A673 (cell line): ENCODE results near the gene NCOA6. TPM values are rescaled to one million over a fixed set of nuclear protein-coding genes. Genes with fewer than 3 reads are reported as not detected.

ENCODE experiments used
- Bru-seq: library from RNA; stranded (reverse); fragments of 400-500 nt; gene quantifications from one replicate; lab custom pipeline; 2021; lab: Mats Ljungman, UMichigan
- BruChase-seq, 2 experiments: library from RNA; stranded (reverse); fragments of 400-500 nt; gene quantifications; one replicate each; lab custom pipeline; 2021; lab: Mats Ljungman, UMichigan
- BruUV-seq: library from RNA; stranded (reverse); fragments of 400-500 nt; replicated peaks from 2 replicates; lab custom pipeline; 2021; lab: Mats Ljungman, UMichigan
- CTCF ChIA-PET: fragments of 300-600 bp; sonication (Branson Sonifier 250); formaldehyde crosslinking; loops from one replicate; lab custom pipeline; 2022; ENCODE audit warnings: antibody characterized with exemption; lab: Charles Lee
- POLR2A ChIA-PET: fragments of 300-600 bp; sonication (Branson Sonifier 250); formaldehyde crosslinking; loops from one replicate; lab custom pipeline; 2022; ENCODE audit warnings: antibody characterized with exemption; ENCODE audit not compliant: low non-redundant PET; lab: Charles Lee
- DNase-seq: peaks from one replicate; pipeline ENCODE4 v3.0.0-alpha.2; 2015; ENCODE audit warnings: low spot score
- H3K27ac ChIP-seq: fragments of 200-600 bp; sonication (generic); 2 replicates; pipeline ENCODE4 v1.5.1; 2016; ENCODE audit warnings: mixed run types, low read depth, mild to moderate bottlenecking, mixed read lengths, antibody characterized with exemption, low read length; ENCODE audit not compliant: poor library complexity, severe bottlenecking
- H3K27me3 ChIP-seq: fragments of 200-600 bp; sonication (generic); replicated peaks from 2 replicates; pipeline ENCODE4 v1.6.1; 2017; ENCODE audit warnings: mixed run types, low read depth, mild to moderate bottlenecking, mixed read lengths, antibody characterized with exemption, low read length; ENCODE audit not compliant: insufficient read depth, poor library complexity
- H3K36me3 ChIP-seq: fragments of 200-600 bp; sonication (generic); 2 replicates; pipeline ENCODE4 v1.6.1; 2016; ENCODE audit warnings: mixed run types, mild to moderate bottlenecking, mixed read lengths, antibody characterized with exemption, low read length; ENCODE audit not compliant: insufficient read depth, poor library complexity, severe bottlenecking
- H3K4me1 ChIP-seq: fragments of 200-600 bp; sonication (generic); 2 replicates; pipeline ENCODE4 v1.6.1; 2017; ENCODE audit warnings: mixed run types, mild to moderate bottlenecking, mixed read lengths, antibody characterized with exemption, low read length; ENCODE audit not compliant: insufficient read depth, poor library complexity, severe bottlenecking
- H3K4me3 ChIP-seq: fragments of 200-600 bp; sonication (generic); 2 replicates; pipeline ENCODE4 v1.5.1; 2016; ENCODE audit warnings: low read depth, mixed run types, mild to moderate bottlenecking, mixed read lengths, low read length; ENCODE audit not compliant: poor library complexity, severe bottlenecking
- H3K9me3 ChIP-seq: fragments of 200-600 bp; sonication (generic); 2 replicates; pipeline ENCODE4 v1.6.1; 2016; ENCODE audit warnings: mixed run types, low read depth, mild to moderate bottlenecking, mixed read lengths, antibody characterized with exemption, low read length; ENCODE audit not compliant: poor library complexity, severe bottlenecking
- EZH2 ChIP-seq: fragments of 200-600 bp; sonication (generic); IDR thresholded peaks from 2 replicates; pipeline ENCODE4 v1.6.1; 2017; ENCODE audit warnings: borderline replicate concordance, low read depth, mild to moderate bottlenecking, mixed read lengths, antibody characterized with exemption, low read length; ENCODE audit not compliant: poor library complexity, severe bottlenecking
- intact Hi-C: fragments of 100-400 bp; cut with micrococcal nuclease; formaldehyde crosslinking; loops from one replicate; pipeline ENCODE4 v1.10.0; 2022; ENCODE audit not compliant: unreplicated experiment
- long read RNA-seq: library from polyadenylated mRNA; stranded (forward); transcript quantifications from one replicate; pipeline ENCODE4 v2.0.0, GENCODE V29; 2022
- total RNA-seq: library from RNA; stranded (reverse); gene quantifications from 2 replicates; pipeline ENCODE4 v1.2.3, GENCODE V29; 2021
- TF ChIP-seq, protein P1 (sequence below): fragments of 300-800, 200-600 bp; sonication (generic); conservative IDR thresholded peaks from 2 replicates; pipeline ENCODE4 v1.5.1; 2017; ENCODE audit warnings: low read depth, mild to moderate bottlenecking, antibody characterized with exemption, low read length, moderate library complexity, mixed read lengths

The NCOA6 gene
- total RNA-seq (39.9 and 41.2 TPM in 2 replicates), Bru-seq, nascent RNA (percentile 87 among the genes with signal in this experiment), BruChase-seq, experiment 1, labeled RNA remaining after a 2-hour chase (percentile 86 among the genes with signal in this experiment), BruChase-seq, experiment 2, labeled RNA remaining after a 6-hour chase (percentile 87 among the genes with signal in this experiment)
- long read RNA-seq, full-length matches to known transcripts = 1 of 44 reads
- long read RNA-seq, partial matches to known transcripts = 16 of 44 reads
- long read RNA-seq, other reads (novel, unspliced or antisense) = 27 of 44 reads

DNA sequence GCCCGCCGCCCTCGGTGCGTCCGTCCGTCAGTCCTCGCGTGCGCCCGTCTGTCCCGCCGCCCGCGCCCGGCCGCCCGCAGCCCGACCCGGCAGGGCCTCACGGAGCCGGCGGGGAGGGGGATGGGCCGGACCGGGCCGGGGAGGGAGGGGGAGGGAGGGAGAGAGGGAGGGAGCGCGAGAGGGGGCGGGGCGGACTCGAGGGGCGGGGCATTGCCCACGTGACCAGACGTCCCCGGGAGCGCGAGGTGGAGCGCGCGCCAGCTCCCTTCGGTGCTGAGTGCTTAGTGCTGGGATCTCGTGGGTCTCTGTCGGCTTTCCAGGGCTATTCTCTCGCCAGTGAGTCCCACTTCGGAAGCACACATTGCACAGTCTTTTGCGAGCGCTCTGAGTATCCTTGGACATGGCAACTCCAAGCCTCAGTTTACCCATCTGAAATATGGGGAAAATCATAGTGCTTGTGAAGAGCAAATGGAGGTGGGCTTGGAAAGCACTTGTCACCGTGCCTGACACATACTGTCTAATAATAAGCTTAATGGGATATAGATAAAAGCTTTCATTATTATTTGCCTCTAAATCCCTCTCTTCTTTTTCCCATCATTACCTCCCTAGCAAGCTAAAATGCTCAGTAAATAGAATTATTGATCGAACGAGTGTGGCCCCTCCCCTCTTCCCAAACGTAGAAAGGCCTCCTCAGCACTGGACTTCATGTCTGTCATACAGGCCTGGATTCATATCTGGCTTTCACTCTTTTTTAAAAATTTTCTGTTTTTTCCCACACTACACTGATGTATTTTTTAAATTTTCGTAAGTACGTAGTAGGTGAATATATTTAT is at the start of gene NCOA6:
Gene NCOA6 (minus strand): TSS at position 122 of the 833 bp plus-strand sequence. CDS start 43,296 bp downstream, outside the sequence.
- peak within 1 kb of the TSS; percentile 70 for H3K4me3 ChIP-seq
- DNase-seq = peak; percentile 88
- H3K27ac ChIP-seq = peak within 1 kb of the TSS; percentile 88
- TF ChIP-seq EZH2 = no peak
- TF ChIP-seq, protein P1, sequence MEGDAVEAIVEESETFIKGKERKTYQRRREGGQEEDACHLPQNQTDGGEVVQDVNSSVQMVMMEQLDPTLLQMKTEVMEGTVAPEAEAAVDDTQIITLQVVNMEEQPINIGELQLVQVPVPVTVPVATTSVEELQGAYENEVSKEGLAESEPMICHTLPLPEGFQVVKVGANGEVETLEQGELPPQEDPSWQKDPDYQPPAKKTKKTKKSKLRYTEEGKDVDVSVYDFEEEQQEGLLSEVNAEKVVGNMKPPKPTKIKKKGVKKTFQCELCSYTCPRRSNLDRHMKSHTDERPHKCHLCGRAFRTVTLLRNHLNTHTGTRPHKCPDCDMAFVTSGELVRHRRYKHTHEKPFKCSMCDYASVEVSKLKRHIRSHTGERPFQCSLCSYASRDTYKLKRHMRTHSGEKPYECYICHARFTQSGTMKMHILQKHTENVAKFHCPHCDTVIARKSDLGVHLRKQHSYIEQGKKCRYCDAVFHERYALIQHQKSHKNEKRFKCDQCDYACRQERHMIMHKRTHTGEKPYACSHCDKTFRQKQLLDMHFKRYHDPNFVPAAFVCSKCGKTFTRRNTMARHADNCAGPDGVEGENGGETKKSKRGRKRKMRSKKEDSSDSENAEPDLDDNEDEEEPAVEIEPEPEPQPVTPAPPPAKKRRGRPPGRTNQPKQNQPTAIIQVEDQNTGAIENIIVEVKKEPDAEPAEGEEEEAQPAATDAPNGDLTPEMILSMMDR = no peak
- H3K27me3 ChIP-seq = no peaks in the 10 kb centered on the region
- intact Hi-C loops = no loop called here
- H3K36me3 ChIP-seq = no peaks in the 10 kb centered on the region
- TSS peak; percentile 91 for BruUV-seq
- H3K4me1 ChIP-seq = peaks cover 5% of the 10 kb centered on the region
- no peaks in the 10 kb centered on the region for H3K9me3 ChIP-seq
- ChIA-PET POLR2A (interaction anchor here (0.5 to 0.6 kb wide), 2 partner anchors 18 to 441 kb away, joined by 4 to 5 read pairs; no protein-coding TSS in a partner anchor), CTCF (no interaction called here)

DNA sequence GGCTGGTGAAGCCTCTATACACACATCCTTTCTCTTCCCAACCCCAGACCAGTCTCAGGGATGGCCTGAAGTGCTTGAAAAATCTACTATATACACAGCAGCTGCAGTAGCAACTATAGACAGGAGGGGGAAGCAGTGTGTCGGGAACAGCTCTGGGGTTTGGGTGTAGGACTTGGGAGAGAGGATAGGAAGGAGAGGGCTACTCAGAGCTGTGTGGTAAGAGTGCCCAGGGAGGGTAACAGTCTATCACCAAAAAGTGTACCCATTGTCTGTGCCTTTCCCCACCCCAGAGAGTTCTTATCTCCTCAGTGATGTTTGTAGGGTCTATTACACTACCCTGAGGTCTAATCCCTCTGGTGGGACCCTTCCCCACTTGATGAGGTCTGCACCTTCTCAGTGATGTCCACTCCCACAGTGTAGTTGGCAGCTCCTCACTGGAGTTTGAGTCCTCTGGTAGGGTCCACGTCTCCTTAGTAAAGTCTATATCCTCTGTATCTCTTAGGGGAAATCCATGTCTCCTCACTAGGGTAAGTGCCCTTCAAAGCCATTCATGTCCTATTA is 48.7 kb upstream of the NCOA6 start:
- ChIA-PET CTCF (interaction anchor here (0.6 to 1.2 kb wide), 7 partner anchors 74 to 293 kb away, joined by 3 to 9 read pairs (median 4); partner anchors contain the start of genes EDEM2, GSS and MYH7B), POLR2A (no interaction called here)
- Histone ChIP-seq H3K36me3 (no peaks in the 10 kb centered on the region), H3K27ac (peak overlapping the region; percentile 34), H3K9me3 (no peaks in the 10 kb centered on the region), H3K4me3 (no peak overlapping the region), H3K27me3 (no peaks in the 10 kb centered on the region), H3K4me1 (peaks cover 27% of the 10 kb centered on the region)
- intact Hi-C loops = loop anchor here (1.0 to 10.0 kb wide), 4 partner anchors 86 to 334 kb away; partner anchors contain the start of genes EDEM2 and TRPC4AP
- no peak for TF ChIP-seq EZH2
- TF ChIP-seq, protein P1 = peak; percentile 95
- peak; percentile 92 for DNase-seq
- BruUV-seq = no TSS peak

DNA sequence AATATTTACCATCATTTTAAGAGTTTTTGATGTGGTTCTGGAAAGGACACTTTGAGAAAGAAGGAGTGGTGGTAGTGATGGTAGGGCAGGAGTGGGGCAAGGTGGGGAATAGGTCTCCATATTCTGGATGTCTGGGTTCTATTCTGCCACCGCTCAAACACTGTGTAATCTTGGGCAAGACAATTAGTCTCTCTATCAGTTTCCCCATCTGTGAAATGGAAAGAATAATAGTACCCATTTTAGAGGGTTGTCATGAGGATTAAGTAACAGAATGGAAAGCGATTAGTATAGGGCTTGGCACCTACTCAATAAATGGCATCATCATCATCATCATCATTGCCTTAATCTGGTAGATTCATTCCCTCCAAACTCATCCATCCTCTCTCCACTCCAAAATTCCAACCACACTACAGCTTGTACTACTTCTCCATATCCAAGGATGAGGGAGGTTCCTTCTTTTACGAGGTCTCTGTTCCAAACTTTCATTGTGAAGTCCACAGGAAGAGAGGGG is 48.2 kb upstream of the NCOA6 start:
- H3K4me3 ChIP-seq = peak overlapping the region; percentile 69
- POLR2A ChIA-PET = no interaction called here
- intact Hi-C loops = loop anchor here (1.0 to 10.0 kb wide), 4 partner anchors 87 to 335 kb away; partner anchors contain the start of genes EDEM2 and TRPC4AP
- H3K9me3 ChIP-seq = no peaks in the 10 kb centered on the region
- no peak for DNase-seq
- no peaks in the 10 kb centered on the region for H3K27me3 ChIP-seq
- H3K27ac ChIP-seq = no peak overlapping the region
- TF ChIP-seq EZH2 = no peak
- TF ChIP-seq, protein P1 = no peak
- BruUV-seq = no TSS peak
- H3K36me3 ChIP-seq = no peaks in the 10 kb centered on the region
- CTCF ChIA-PET = interaction anchor here (0.6 to 1.2 kb wide), 6 partner anchors 82 to 294 kb away, joined by 3 to 9 read pairs (median 5); partner anchors contain the start of genes EDEM2, GSS and MYH7B
- peaks cover 27% of the 10 kb centered on the region for H3K4me1 ChIP-seq
